Measurements from ENCODE around the gene C3orf33.

DNA sequence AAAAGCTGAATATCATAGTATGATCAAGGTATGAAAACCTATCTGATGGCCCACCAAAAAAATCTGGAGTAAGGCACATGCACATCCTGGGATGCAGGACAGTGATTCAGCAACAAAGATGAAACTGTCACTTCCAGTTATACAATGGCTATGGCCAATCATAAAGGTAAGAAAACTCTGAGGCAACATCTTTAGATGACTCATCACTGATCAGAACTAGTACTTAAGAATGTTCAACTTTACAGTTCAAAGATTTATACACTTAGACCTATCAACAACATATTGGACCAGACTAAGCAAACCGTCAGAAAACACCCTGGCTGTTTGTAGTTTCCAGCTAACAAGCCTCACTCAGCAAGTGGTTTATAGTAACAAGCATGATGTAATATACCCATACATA, 39.9 kb downstream of the C3orf33 start:
- TF ChIP-seq, protein P1, sequence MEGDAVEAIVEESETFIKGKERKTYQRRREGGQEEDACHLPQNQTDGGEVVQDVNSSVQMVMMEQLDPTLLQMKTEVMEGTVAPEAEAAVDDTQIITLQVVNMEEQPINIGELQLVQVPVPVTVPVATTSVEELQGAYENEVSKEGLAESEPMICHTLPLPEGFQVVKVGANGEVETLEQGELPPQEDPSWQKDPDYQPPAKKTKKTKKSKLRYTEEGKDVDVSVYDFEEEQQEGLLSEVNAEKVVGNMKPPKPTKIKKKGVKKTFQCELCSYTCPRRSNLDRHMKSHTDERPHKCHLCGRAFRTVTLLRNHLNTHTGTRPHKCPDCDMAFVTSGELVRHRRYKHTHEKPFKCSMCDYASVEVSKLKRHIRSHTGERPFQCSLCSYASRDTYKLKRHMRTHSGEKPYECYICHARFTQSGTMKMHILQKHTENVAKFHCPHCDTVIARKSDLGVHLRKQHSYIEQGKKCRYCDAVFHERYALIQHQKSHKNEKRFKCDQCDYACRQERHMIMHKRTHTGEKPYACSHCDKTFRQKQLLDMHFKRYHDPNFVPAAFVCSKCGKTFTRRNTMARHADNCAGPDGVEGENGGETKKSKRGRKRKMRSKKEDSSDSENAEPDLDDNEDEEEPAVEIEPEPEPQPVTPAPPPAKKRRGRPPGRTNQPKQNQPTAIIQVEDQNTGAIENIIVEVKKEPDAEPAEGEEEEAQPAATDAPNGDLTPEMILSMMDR (IDR thresholded peaks at IDR 0.05) = no peak
- no peak for TF ChIP-seq POLR2A (IDR thresholded peaks at IDR 0.05)
- TF ChIP-seq POLR2AphosphoS5 (IDR thresholded peaks at IDR 0.05) = no peak
- no peak for TF ChIP-seq EP300 (IDR thresholded peaks at IDR 0.05)

Measured in gastroesophageal sphincter (tissue), 3 donors.